AG08395 (cell line): ENCODE results near the gene UBE2D2.
"Not testable (repeated sequence)": the region's sequence is repeated elsewhere in the genome, so short reads cannot be mapped to it uniquely, and the experiment has no call there.

Experiments used
- DNase-seq: peaks from one replicate; pipeline ENCODE4 v3.0.0; 2012; ENCODE audit warnings: mixed read lengths, low spot score

Gene UBE2D2

DNA sequence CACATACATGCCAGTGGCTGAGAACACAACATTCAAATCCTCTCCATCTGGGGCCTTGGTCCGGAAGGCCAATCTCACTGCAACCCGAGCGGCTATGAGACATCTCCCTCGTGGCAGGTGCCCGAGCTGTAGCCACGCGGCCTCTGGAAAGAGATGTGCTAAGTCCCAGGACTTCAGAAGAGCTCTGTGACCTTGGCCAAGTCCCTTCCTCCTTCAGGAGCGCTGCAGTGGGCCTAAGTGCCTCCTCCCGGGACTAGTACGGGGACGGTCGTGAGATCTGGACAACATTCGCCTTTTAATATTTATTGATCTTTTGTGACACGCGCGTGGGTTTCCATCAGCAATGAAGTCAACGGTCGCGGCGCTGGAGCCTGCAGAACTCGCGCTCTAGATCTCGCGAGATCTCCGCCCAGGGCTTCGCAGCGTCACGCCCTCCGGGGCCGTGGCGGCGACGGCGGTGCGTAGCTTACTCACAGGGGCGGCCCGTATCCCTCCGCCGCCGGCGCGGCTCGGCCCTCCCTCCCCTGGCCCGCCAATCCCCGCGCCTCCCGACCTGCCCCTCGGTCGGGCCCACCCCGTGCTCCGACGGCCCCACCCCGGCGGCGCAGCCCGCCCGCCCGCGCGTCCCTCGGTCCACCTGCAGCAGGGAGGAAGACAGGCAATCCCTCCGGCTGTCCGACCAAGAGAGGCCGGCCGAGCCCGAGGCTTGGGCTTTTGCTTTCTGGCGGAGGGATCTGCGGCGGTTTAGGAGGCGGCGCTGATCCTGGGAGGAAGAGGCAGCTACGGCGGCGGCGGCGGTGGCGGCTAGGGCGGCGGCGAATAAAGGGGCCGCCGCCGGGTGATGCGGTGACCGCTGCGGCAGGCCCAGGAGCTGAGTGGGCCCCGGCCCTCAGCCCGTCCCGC is at the start of gene UBE2D2:
Gene UBE2D2 (plus strand): TSS at position 588 of the 903 bp plus-strand sequence. CDS start 453 bp downstream, outside the sequence.
- peak; percentile 98 for DNase-seq

DNA sequence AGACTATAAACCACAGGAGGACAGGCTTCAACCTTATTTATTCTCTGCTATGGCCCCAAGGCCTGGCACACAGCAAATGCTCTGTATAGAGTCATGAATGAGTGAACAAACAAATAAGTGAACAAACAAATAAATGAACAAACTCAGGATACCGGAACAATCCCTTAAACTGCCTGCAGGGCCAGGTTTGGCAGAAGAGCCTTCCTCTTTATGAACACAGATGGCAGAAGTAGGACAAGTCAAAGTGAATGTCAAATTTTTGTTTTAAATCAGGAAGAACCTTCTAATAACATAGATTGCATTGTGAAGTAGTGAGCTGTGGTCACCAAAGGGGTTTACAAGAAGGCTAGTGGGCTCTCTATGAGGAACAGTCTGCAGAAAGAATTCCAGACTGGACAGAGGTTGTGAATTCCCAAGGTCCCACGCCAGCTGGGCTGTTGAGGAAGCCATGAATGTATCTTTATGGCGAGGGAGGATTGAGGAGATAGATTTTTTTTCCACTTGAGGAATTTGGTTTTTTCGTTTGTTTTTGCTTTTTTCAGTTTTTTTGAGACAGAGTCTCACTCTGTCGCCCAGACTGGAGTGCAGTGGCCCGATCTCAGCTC is 48.3 kb upstream of the UBE2D2 start:
- no peak for DNase-seq

DNA sequence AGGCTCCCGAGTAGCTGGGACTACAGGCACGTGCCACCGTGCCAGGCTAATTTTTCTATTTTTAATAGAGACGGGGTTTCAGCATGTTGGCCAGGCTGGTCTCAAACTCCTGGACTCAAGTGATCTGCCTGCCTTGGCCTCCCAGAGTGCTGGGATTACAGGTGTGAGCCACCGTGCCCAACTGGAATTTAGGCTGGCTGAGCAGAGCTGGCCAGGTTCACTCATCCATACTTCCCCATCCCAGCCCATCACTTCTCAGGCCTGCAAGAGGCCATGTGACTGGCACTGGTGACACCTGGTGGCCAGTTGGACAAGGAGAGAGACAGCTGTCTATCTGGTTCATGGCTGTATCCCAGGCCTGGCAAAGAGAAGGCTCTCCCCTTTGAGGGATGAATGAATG is 47.7 kb upstream of the UBE2D2 start:
- DNase-seq = peak; percentile 73

DNA sequence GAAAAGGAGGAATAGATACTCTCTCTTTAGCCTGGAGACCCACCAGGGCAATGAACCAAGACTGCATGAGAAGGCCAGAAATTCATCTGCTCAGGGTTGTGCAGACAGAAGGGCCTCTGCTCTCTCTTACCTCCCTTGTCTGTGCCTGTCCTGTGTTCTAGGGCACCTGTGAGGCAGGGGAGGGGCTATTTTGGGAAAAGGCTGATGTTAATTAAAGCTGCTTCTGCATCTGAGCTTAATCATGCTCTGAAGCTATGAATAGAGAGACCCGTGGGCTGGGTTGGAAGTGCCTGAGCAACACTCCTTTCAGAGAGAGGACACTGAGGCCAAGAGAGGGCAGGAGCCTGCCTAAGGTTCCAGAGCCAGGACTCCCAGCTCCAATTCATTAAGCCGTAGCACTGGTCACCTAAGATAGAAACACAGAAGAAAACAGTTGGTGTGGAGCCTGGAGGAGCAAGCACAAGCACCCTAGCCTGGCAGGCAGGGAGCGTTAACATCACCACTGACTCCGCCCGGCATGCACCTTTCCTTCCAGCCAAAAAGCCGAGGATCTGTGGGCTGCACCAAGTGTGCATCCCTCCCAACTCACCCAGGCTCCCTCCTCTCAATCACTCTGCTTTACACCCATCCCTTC is 47.2 kb upstream of the UBE2D2 start:
- DNase-seq = no peak

DNA sequence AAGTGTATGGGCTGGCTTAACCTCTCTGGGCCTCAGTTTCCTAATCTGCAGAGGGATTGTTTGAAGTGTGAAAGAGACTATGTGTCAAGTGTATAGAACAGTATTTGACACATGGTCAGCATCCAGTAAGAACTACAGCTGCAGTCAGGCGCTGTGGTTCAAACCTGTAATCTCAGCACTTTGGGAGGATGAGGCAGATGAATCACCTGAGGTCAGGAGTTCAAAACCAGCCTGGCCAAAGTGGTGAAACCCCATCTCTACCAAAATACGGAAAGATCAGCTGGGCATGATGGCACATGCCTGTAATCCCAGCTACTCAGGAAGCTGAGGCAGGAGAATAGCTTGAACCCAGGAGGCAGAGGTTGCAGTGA is 46.7 kb upstream of the UBE2D2 start:
- DNase-seq = no peak

DNA sequence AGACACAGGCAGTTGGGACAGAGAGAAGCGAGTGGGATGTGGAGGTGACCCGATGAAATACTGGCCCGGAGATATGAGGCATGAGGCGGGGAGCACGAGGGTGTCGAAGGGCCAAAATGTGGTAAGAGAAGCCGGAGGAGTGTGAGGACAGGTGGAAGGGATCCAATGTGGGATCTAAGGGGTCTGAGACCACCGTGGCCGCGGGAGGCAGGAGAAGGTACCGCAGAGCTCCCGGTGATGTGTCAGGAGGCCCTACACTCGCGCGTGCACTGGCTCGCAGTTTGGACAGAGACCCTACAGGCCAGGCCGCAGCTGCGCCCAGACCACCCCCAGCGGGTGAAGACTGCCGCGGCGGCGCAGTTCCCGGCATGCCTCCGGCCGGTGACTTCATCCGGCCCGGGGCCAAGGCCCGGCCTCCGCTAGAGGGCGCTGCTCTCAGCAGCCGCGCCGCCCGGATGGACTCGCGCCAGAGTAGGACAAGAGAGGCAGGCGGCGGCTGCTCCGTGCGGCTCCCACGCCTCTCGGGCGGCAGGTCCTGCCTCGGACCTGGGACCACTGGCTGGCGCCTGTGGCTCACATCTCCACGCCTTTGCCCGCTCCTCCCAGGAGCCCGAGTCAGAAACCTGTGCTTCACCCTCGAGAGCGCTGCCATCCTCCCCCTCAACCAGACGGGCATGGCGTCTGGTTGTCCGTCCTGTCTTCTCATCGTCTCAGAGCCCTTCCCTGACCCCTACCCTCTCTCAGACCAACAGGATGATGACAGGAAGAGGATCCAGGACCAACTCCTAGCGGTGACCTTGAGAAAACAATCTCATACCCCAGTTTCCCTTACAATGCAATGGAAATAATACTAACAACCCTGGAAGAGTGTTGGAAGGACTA is 43.2 kb upstream of the UBE2D2 start:
- peak; percentile 94 for DNase-seq

DNA sequence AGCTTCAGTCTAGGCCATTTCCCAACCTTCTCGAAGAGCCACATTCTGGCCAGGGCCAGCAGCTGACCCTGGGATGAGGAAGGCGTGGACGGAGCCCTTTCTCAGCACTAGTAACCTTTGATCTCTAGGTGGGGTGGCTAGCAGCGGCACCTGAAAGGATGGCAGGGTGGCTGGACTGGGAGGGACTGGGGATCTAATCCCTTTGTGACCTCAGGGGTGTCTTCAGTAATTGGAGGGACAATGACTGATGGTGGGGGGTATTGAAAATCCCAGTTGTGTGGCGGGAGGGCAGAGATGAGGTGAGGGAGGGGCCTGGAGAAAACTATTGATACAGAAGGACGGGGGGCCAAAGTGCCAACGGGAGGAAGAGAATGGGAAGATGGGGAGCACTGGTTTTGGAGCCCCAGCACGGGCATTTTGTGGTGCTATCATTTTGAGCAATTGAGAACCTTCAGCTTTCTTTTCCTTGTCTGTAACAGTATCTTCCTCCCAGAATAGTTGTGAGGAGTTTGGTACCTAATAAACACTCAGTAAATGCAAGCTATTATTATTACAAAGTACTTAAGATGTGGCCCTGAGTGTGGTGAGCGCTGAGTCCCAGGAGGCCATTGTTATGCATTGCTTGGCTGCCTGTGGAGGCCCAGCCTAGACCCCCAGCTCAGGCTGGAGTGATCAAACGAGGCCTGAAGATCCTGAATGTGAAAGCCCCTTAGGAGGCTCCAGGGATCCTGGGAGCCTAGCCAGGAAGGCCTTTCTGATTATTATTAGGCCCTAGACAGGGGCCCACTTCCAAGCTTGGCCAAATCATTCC is 37.3 kb upstream of the UBE2D2 start:
- no peak for DNase-seq

DNA sequence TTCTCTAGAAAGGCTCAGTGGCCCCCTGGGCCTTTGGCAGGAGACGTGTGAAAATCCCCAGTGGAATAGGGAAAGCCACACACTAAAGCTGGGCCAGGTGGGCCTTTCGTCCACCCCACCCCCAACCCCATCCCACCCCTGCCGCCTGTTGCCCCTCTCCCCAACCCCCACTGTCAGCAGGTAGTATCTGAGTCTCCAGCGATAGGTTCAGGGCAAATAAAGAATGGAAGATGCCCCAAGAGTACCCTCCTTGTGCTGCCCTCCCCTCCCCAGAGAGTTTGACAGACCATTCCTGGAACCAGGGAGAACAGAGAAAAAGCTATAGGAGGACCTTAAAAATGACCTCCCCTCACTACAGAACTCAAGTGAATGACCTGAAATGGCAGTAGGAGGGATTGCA is 36.7 kb upstream of the UBE2D2 start:
- no peak for DNase-seq

DNA sequence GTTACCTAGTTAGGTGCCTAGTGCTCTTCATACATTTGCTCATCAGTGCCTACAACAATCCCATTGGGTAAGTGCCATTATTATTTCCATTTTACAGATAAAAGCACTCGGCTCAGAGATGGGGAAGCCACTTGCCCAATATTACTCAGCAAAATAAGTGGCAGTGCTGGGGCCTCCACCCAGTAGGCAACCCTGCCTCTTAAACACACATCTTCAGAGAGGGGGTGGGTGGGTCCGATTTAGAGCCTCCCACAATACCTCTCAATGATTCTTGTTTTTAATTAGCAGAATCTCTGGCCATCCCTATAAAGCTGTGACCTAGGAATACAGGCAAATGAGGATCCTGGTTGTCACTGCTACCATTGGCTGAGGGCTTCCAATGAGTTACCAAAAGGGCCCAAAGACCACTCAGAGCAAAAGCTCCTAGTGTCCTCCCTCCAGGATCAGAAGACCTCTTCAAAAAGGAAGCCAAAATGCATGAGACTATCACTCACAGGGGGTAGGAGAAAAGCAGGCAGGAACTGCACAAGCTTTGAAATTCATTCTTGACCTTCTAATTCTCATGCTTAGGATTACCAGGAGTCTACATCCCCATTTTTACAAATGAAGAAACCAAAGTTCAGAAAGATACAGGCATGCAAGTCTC is 36.1 kb upstream of the UBE2D2 start:
- no peak for DNase-seq

DNA sequence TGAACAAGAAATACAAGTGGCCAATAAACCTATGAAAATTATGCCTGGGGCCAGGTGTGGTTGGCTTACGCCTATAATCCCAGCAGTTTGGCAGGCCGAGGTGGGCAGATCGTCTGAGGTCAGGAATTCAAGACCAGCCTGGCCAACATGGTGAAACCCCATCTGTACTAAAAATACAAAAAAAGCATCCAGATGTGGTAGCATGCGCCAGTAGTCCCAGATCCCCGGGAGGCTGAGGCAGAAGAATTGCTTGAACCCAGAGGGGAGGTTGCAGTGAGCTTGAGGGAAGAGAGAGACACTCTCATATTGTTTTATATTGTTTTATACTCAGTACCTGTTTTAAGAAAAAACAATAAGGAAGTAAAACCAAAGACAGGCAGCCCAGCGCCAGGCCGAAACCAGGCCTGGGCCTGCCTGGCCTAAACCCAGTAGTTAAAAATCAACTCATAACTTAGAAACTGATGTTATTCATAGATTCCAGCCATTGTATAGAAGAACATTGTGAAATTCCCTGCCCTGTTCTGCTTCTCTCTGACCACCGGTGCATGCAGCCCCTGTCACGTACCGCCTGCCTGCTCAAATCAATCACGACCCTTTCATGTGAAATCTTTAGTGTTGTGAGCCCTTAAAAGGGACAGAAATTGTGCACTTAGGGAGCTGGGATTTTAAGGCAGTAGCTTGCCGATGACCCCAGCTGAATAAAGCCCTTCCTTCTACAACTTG is 35.4 kb upstream of the UBE2D2 start:
- not testable (repeated sequence) for DNase-seq

DNA sequence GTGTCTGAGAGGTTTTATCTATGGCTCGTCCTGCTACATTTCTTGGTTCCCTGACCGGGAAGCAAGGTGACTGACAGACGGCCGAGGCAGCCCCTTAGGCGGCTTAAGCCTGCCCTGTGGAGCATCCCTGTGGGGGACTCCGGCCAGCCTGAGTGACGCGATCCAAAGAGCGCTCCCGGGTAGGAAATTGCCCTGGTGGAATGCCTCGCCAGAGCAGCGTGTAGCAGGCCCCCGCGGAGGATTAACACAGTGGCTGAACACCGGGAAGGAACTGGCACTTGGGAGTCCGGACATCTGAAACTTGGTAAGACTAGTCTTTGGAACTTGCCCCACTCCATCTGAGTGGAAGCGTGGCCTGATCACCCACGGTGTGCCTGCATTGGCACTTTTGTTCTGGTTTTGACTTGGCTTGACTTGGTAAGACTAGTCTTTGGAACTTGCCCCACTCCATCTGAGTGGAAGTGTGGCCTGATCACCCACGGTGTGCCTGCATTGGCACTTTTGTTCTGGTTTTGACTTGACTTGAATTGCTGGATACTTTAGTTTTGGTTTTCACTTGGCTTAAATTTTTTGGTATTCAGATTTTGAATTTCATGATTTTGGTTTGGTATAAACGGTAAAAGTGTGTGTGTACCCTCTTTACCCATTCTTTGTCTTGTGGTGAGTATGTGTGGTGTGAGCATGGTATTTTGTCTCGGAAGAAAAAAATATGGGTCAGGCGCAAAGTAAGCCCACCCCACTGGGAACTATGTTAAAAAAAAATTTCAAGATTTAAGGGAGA is 34.6 kb upstream of the UBE2D2 start:
- not testable (repeated sequence) for DNase-seq

DNA sequence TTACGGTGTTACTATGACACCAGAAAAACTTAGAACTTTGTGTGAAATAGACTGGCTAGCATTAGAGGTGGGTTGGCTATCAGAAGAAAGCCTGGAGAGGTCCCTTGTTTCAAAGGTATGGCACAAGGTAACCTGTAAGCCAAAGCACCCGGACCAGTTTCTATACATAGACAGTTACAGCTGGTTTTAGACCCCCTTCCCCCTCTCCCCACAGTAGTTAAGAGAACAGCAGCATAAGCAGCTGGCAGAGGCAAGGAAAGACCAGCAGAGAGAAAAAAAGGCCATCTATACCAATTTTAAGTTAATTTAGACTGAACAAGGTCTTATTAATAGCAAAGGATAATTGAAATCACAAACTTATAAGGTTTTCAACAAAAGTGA is 34.1 kb upstream of the UBE2D2 start:
- DNase-seq = not testable (repeated sequence)

DNA sequence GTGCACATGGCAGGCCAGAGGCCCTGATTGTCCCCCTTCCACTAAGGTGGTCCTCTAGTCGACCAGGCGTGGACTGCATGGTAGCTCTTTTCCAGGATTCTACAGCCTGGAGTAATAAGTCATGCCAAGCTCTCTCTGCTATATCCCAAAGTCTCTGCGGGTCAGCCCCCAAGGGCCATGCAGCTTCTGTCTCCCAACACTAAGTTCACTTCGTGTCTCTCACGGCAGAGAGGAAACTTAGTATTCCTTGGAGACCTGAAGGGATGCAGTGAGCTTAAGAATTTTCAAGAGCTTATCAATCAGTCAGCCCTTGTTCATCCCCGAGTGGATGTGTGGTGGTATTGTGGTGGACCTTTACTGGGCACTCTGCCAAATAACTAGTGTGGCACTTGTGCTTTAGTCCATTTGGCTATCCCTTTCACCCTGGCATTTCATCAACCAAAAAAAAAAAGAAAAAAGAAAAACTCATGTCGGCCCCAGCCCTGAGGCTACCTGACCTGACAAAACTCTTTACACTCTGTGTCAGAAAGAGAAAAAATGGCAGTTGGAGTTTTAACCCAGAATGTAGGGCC is 33.2 kb upstream of the UBE2D2 start:
- DNase-seq = not testable (repeated sequence)

DNA sequence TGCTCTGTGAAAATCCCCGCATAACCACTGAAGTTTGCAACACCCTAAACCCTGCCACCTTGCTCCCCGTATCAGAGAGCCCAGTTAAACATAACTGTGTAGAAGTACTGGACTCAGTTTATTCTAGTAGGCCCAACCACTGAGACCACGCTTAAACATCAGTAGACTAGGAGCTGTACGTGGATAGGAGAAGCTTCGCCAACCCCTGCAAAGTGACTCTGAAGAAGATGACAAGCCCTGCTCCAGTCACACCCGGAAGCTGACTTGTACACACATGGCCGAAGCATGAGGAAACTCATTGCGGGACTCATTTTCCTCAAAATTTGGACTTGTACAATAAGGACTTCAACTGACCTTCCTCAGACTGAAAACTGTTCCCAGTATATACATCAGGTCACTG is 32.4 kb upstream of the UBE2D2 start:
- DNase-seq = not testable (repeated sequence)

DNA sequence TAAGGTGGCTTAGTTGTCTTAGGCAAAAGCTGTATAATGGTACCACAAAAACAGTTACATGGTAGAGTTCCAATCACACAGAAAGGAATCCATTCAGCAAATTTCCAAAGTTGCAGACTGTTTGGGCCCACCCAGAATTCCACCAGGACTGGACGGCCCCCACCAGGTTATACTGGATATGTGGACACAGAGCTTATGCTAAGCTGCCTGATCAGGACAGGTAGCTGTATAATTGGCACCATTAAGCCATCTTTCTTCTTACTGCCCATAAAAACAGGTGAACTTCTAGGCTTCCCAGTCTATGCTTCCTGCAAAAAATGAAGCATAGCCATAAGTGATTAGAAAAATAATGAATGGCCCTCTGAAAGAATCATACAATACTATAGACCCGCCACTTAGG is 31.1 kb upstream of the UBE2D2 start:
- DNase-seq = not testable (repeated sequence)

DNA sequence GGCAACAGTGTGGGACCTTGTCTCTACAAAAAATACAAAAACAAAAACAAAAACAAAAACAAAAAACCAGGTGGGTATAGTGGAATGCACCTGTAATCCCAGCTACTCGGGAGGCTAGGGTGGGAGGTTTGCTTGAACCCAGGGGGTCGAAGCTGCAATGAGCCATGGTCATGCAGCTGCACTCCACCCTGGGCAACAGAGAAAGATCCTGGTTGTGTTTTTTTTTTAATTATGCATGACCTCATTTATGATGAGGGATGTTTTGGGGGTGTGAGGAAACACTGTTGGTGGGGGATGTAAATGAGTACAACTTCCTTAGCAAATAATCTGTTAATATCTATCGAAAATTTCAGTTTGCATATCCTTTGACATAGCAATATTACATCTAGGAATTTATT is 29.4 kb upstream of the UBE2D2 start:
- no peak for DNase-seq

DNA sequence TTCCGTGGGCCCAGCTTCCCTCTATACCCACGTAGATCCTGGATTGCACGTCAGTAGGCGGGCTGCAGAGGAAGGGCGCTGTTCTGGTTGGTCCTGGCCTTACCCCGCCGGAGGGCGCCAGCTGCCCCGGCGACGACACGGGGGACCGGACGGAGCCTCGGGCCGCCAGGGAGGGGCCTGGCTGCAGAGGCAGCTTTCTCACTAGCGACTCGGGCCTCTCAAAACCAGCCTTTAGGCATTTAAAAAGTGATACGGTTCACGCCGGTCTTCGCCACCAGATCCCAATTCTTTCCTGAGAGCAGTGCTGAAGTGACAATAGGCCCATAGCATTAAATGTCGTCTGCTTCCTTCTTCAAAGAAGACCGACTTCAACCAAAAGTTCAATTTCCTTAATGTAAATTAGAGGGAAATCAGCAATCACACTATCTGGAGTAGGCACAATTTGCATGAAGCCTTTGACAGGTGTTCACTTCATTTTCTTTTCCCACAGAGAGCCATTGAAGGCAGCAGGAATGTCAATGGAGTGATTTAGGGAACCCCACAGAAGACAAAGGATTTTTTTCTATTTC is 17.6 kb upstream of the UBE2D2 start:
- peak; percentile 46 for DNase-seq

DNA sequence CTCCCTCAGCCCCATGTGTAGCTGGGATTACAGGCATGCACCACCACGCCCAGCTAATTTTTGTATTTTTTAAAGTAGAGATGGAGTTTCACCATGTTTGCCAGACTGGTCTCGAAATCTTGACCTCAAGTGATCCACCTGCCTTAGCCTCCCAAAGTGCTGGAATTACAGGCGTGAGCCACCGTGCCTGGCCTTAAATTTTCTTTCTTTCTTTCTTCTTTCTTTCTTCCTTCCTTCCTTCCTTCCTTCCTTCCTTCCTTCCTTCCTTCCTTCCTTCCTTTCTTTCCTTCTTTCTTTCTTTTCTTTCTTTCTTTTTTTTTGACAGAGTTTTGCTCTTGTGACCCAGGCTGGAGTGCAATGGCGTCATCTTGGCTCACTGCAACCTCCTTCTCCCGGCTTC is 14.5 kb upstream of the UBE2D2 start:
- DNase-seq = not testable (repeated sequence)
